AG04450 (cell line): ENCODE data around the gene PPP2R5B. TPM values are rescaled to one million over a fixed set of nuclear protein-coding genes. Genes with fewer than 3 reads are reported as not detected.

Source experiments
- CTCF ChIA-PET: fragments of 300-600, 350-600 bp; formaldehyde crosslinking; extraction: SDS; loops from one replicate; lab custom pipeline; 2022; ENCODE audit warnings: antibody characterized with exemption, inconsistent platforms; lab: Charles Lee
- POLR2A ChIA-PET: fragments of 350-600 bp; formaldehyde crosslinking; extraction: SDS; loops from one replicate; lab custom pipeline; 2021; ENCODE audit warnings: antibody characterized with exemption, inconsistent platforms; lab: Yijun Ruan, JAX
- DNase-seq: peaks from one replicate; pipeline ENCODE4 v3.0.0-alpha.2; 2011; ENCODE audit warnings: low read depth, low spot score
- H3K27ac ChIP-seq: one replicate; pipeline ENCODE4 v1.5.1; 2012; ENCODE audit warnings: low read depth, low read length, control low read depth
- H3K27me3 ChIP-seq: one replicate; pipeline ENCODE4 v1.6.0; 2012; ENCODE audit warnings: low read length; ENCODE audit not compliant: control insufficient read depth, insufficient read depth
- H3K4me3 ChIP-seq: 2 replicates; pipeline ENCODE4 v1.5.1; 2011; ENCODE audit warnings: mild to moderate bottlenecking, low read depth, low read length, control low read depth
- H3K9me3 ChIP-seq: 2 replicates; pipeline ENCODE4 v1.5.1; 2012; ENCODE audit warnings: low read length; ENCODE audit not compliant: control insufficient read depth, insufficient read depth
- CTCF ChIP-seq: IDR thresholded peaks from 2 replicates; pipeline ENCODE4 v1.5.1; 2011; ENCODE audit warnings: low read depth, low read length, control low read depth, inconsistent platforms
- polyA plus RNA-seq: library from polyadenylated mRNA; depleted of rRNA; stranded (reverse); fragments of >200 nt; gene quantifications from 2 replicates; pipeline ENCODE4 v1.2.3, GENCODE V29; 2011

The PPP2R5B gene
- polyA plus RNA-seq, 1 experiment = 11.2 TPM

- POLR2A ChIA-PET = no interaction called here
- CTCF ChIA-PET = interaction anchor here (1.0 kb wide), 1 partner anchor 63 kb away, joined by 3 read pairs; the partner anchor contains the start of gene ARL2
- no peak for DNase-seq
- H3K27ac ChIP-seq = no peak overlapping the region
- H3K4me3 ChIP-seq = no peak overlapping the region
- no peaks in the 10 kb centered on the region for H3K9me3 ChIP-seq
- TF ChIP-seq CTCF = no peak
- H3K27me3 ChIP-seq = peaks cover 13% of the 10 kb centered on the region
These were observed 27.0 kb downstream of the PPP2R5B start for GRCh38 chr11:64951529-64951928.

GRCh38 chr11:64954201-64954600, 29.7 kb downstream of the PPP2R5B start:
- no peak for DNase-seq
- H3K9me3 ChIP-seq = no peaks in the 10 kb centered on the region
- peaks cover 6% of the 10 kb centered on the region for H3K27me3 ChIP-seq
- no peak overlapping the region for H3K4me3 ChIP-seq
- ChIA-PET CTCF (no interaction called here), POLR2A (interaction anchor here (0.8 kb wide), 1 partner anchor 56 kb away, joined by 4 read pairs; no protein-coding TSS in a partner anchor)
- H3K27ac ChIP-seq = no peak overlapping the region
- no peak for TF ChIP-seq CTCF

- ChIA-PET CTCF (no interaction called here), POLR2A (no interaction called here)
- no peaks in the 10 kb centered on the region for H3K9me3 ChIP-seq
These were observed 35.0 kb downstream of the PPP2R5B start for GRCh38 chr11:64959498-64959897.

DNA sequence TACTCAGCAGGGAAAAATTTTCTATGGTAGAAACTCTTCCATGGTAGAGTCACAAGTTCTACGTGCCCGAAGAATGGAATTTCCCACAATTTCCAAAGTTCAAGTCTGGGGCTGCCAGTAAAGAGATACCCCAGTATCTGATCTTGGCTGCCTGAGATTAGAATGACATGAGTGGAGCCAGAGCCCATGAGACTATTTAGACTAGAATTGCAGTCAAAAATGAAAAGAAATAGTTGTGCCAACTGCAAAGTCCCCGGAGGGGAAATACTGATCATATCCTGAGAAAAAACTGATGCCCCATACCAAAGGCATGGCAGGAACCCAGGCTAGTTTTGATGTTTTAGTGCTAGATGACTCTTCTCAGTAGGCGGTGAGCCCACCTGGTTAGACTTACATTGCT, 36.2 kb downstream of the PPP2R5B start:
- ChIA-PET CTCF (interaction anchor here (0.8 kb wide), 1 partner anchor 73 kb away, joined by 3 read pairs; no protein-coding TSS in a partner anchor), POLR2A (interaction anchor here (0.7 kb wide), 1 partner anchor 607 kb away, joined by 5 read pairs; no protein-coding TSS in a partner anchor)
- Histone ChIP-seq H3K27ac (no peak overlapping the region), H3K9me3 (no peaks in the 10 kb centered on the region), H3K4me3 (no peak overlapping the region), H3K27me3 (peaks cover 14% of the 10 kb centered on the region)
- no peak for DNase-seq
- no peak for TF ChIP-seq CTCF

More at GRCh38 chr11:64959498-64959897, 35.0 kb downstream of the PPP2R5B start:
- Histone ChIP-seq H3K4me3 (no peak overlapping the region), H3K27ac (no peak overlapping the region), H3K27me3 (peaks cover 14% of the 10 kb centered on the region)
- TF ChIP-seq CTCF = no peak
- no peak for DNase-seq

DNA sequence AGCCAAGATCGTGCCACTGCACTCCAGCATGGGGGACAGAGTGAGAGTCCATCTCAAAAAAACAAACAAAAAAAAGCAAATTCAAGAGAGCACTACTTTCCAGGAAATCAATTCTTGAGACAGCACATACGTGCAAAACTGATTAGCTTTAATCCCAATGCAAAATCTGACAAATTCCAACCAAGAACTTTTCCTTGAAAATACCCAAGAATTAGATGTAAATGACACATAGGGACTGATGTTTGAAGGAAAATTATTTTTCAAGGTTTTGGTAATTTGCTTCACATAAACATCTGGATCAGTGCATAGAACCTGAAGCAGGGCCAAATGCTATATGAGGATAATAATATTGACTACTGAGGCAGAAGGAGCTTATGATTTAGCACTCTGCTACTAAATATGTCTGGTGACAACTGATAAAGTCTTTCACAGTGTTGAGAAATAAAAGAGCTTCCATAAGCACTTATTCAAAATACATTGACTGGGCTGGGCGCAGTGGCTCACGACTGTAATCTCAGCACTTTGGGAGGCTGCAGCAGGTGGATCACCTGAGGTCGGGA, 38.7 kb downstream of the PPP2R5B start:
- peaks cover 14% of the 10 kb centered on the region for H3K27me3 ChIP-seq
- ChIA-PET CTCF (interaction anchor here (0.7 to 1.6 kb wide), 3 partner anchors 10 to 275 kb away, joined by 3 read pairs; no protein-coding TSS in a partner anchor), POLR2A (no interaction called here)
- DNase-seq = no peak
- H3K27ac ChIP-seq = no peak overlapping the region
- no peak for TF ChIP-seq CTCF
- no peaks in the 10 kb centered on the region for H3K9me3 ChIP-seq
- no peak overlapping the region for H3K4me3 ChIP-seq
